Heart left ventricle (tissue), 16 donors: Measurements from ENCODE around the gene AREL1. TPM values are rescaled to one million over a fixed set of nuclear protein-coding genes. Genes with fewer than 3 reads are reported as not detected.

Experiments used
- ATAC-seq, 4 donors: fragments of 200-7000 bp; cut with Tn5 transposase; one replicate each; pipeline ENCODE4 v1.9.1; 2020 to 2022; ENCODE audit warnings: moderate library complexity in 4 of 4, mild to moderate bottlenecking in 3 of 4, moderate number of reproducible peaks in 1 of 4
- DNase-seq, 5 donors: peaks; one replicate each; pipeline ENCODE4 v3.0.0-alpha.2; 2020
- H3K27ac ChIP-seq, 12 donors: fragments of 200-600 bp; sonication (generic) in 4 of 12; one replicate each; pipeline versions ENCODE4 v1.5.0 to v1.8.0; 2016 to 2022; ENCODE audit warnings: mild to moderate bottlenecking in 2 of 12
- H3K27me3 ChIP-seq, 9 donors: fragments of 200-600 bp; sonication (generic) in 2 of 9; one replicate each; pipeline versions ENCODE4 v1.5.1 to v1.8.0; 2016 to 2022; ENCODE audit warnings: mild to moderate bottlenecking in 3 of 9
- H3K36me3 ChIP-seq, 9 donors: fragments of 200-600 bp; sonication (generic) in 2 of 9; one replicate each; pipeline versions ENCODE4 v1.5.0 to v1.8.0; 2018 to 2022; ENCODE audit warnings: mild to moderate bottlenecking in 2 of 9
- H3K4me1 ChIP-seq, 12 donors: fragments of 200-600 bp; sonication (generic) in 4 of 12; one replicate each; pipeline versions ENCODE4 v1.5.0 to v1.8.0; 2016 to 2022; ENCODE audit warnings: mild to moderate bottlenecking in 3 of 12
- H3K4me3 ChIP-seq, 12 donors: fragments of 200-600 bp; sonication (generic) in 4 of 12; one replicate each; pipeline versions ENCODE4 v1.5.0 to v1.8.0; 2017 to 2022; ENCODE audit warnings: mild to moderate bottlenecking in 9 of 12, moderate library complexity in 4 of 12
- H3K9me3 ChIP-seq, 12 donors: fragments of 200-600 bp; sonication (generic) in 4 of 12; one replicate each; pipeline versions ENCODE4 v1.5.0 to v1.8.0; 2016 to 2022; ENCODE audit warnings: mild to moderate bottlenecking in 1 of 12
- POLR2A ChIP-seq, 2 donors: fragments of 450-650 bp; IDR thresholded peaks; one replicate each; pipeline ENCODE4 v1.6.1; 2017; ENCODE audit warnings: antibody characterized with exemption in 2 of 2, mild to moderate bottlenecking in 2 of 2, moderate library complexity in 2 of 2
- WGBS, 4 donors: extraction: QIAGEN DNeasy Blood & Tissue Kit in 2 of 4; methylation state at CpG; one replicate each; pipeline versions ENCODE4 v1.1.5 to v1.1.7; 2013 to 2018; 5-methylcytosine and 5-hydroxymethylcytosine counted together
- intact Hi-C, 10 donors: fragments of 100-400 bp; cut with DNase I; formaldehyde crosslinking; loops; one replicate each; pipeline versions ENCODE4 v1.11.1 to v1.14.2; 2022
- polyA plus RNA-seq, 2 donors: library from polyadenylated mRNA; stranded (reverse); fragments of 200-250 nt; gene quantifications; one replicate each; pipeline ENCODE4 v1.2.3, GENCODE V29; 2013
- total RNA-seq, 9 donors: library from RNA; depleted of rRNA in 2 of 9; stranded (reverse); fragments of >200 nt in 2 of 9; fragmentation: NEBNext Ultra II Directional in 3 of 9; extraction: Animal tissue kit (Norgen Biotek cat#: 25700) in 3 of 9; gene quantifications; one replicate each; pipeline versions ENCODE4 v1.1.0 to v1.2.4, GENCODE V29; 2016 to 2023
- TF ChIP-seq, protein P1 (sequence below), 12 donors: fragments of 200-600 bp; sonication (generic) in 4 of 12; IDR thresholded peaks; one replicate each; pipeline versions ENCODE4 v1.5.0 to v1.8.0; 2018 to 2022; ENCODE audit warnings: antibody characterized with exemption in 12 of 12, mild to moderate bottlenecking in 5 of 12
- donor health status: ischemic (EF 13 %, LVEDD 7.1; RV severe dilation, severe dysfunction).
- donor health status: healthy with polysubstance abuse.
- donor health status: DM: no; HTN: yes; CAD: no.
- donor health status: DM: no; HTN: no; CAD: no.
- donor health status: ischemic (EF 25% LVEDD 6.9; RV normal size, moderate dysfunction).
- donor health status: ischemic (EF 25% LVEDD 5.7; RV mildly dilated, moderate dysfunction).
- donor health status: healthy.
- donor health status: DM: yes; HTN: yes; CAD: no.
- donor health status: ischemic (EF 35%, LVEDD 5.7; RV mildly dilated, moderate dysfunction).
- donor health status: nonischemic (EF 11% LVEDD 7.7; RV severe dilation, severe dysfunction).
- donor health status: DM: yes; HTN: yes; CAD: no.
- donor health status: PGD.
- donor health status: ischemic (EF 29% LVEDD 5.4; RV normal size, mild dysfunction).
- donor health status: nonischemic (EF 23%, LVEDD 6.1; RV moderate dilation, normal function).

Gene AREL1
- total and polyA plus RNA-seq, 11 donors = 7.8 to 30.9 (median 22.2) TPM

DNA sequence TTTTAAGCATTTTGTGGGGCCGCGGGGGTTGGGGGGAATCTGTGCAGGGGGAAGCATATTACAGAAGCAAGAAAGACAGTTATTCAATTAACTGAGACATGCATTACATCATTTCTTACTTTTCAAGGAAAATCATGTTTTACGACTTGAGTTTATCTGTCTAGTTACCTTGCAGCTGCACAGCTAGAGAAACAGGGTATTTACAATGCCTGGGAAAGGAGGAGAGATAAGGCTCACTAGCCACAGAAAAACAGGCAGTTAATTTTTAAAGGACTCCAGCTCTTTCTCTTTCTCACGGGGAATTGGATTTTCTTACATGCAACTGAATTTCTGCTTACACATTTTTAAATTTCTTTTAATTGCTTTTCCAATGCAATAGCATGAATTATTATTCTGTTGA lies 22.2 kb upstream of the AREL1 start:
- Histone ChIP-seq H3K27me3 (no peaks in the 10 kb centered on the region), H3K9me3 (no peaks in the 10 kb centered on the region), H3K36me3 (peaks cover 0 to 87% (median 83%) of the 10 kb centered on the region in 9 donors), H3K4me3 (no peak overlapping the region), H3K27ac (no peak overlapping the region), H3K4me1 (no peaks in the 10 kb centered on the region)
- no peak for ATAC-seq
- no peak for DNase-seq
- TF ChIP-seq, protein P1, sequence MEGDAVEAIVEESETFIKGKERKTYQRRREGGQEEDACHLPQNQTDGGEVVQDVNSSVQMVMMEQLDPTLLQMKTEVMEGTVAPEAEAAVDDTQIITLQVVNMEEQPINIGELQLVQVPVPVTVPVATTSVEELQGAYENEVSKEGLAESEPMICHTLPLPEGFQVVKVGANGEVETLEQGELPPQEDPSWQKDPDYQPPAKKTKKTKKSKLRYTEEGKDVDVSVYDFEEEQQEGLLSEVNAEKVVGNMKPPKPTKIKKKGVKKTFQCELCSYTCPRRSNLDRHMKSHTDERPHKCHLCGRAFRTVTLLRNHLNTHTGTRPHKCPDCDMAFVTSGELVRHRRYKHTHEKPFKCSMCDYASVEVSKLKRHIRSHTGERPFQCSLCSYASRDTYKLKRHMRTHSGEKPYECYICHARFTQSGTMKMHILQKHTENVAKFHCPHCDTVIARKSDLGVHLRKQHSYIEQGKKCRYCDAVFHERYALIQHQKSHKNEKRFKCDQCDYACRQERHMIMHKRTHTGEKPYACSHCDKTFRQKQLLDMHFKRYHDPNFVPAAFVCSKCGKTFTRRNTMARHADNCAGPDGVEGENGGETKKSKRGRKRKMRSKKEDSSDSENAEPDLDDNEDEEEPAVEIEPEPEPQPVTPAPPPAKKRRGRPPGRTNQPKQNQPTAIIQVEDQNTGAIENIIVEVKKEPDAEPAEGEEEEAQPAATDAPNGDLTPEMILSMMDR (IDR thresholded peaks at IDR 0.05) = no peak
- TF ChIP-seq POLR2A (IDR thresholded peaks at IDR 0.05) = no peak
- intact Hi-C loops = no loop called here
- WGBS, 4 donors = 94 to 98% (median 95%) methylated on average over 4 of the region's 4 CpGs

DNA sequence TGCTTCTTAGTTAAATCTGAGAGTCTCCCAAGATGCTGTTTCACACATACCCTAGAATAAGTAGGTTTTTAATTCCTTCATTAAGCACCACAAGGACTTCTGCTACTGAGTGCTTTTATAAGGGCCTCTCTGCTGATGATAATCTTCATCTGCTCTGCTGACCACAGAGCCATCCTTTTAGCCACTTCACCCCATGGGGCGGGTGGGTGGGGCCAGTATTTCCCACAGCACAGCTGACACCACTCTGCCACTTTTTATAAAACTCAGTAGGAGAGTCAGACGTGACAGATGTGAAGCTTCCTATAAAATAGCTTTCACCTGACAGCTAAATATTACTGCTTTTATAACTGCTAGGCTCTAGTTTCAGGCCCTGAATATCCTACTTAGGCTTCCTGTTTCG lies 20.3 kb upstream of the AREL1 start:
- no peak for TF ChIP-seq POLR2A (IDR thresholded peaks at IDR 0.05)
- TF ChIP-seq, protein P1 (IDR thresholded peaks at IDR 0.05) = no peak
- H3K4me1 ChIP-seq = no peaks in the 10 kb centered on the region
- intact Hi-C loops = no loop called here
- DNase-seq (no peak), ATAC-seq (no peak)
- H3K27ac ChIP-seq = no peak overlapping the region
- WGBS, 4 donors = 88 to 93% (median 91%) methylated on average over 3 of the region's 3 CpGs
- no peak overlapping the region for H3K4me3 ChIP-seq
- H3K27me3 ChIP-seq = no peaks in the 10 kb centered on the region
- H3K36me3 ChIP-seq = peaks cover 0 to 76% (median 69%) of the 10 kb centered on the region in 9 donors
- no peaks in the 10 kb centered on the region for H3K9me3 ChIP-seq

DNA sequence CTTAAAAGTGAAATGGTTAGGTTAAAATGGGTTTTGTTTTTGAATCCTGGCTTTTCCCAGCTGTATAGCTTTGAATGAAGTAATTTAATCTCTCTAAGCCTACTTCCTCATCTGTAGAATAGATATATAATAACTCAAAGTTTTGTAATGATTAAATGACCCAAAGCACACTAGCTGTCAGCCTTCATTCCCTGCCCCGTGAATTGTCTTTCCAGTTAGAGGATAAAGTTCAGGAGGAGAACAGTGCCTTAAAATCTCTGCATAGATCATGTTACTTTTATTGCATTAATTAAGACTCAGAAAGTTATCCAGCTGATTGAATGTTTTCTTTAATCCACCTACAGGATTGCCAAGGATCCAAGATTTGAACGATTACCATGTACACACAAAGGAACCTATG lies 19.5 kb upstream of the AREL1 start:
- TF ChIP-seq POLR2A (IDR thresholded peaks at IDR 0.05) = no peak
- TF ChIP-seq, protein P1 (IDR thresholded peaks at IDR 0.05) = no peak
- peaks cover 0 to 71% (median 63%) of the 10 kb centered on the region in 9 donors for H3K36me3 ChIP-seq
- 91 to 94% (median 93%) methylated on average over 2 of the region's 2 CpGs for WGBS, 4 donors
- DNase-seq = no peak
- no peak overlapping the region for H3K27ac ChIP-seq
- no peak for ATAC-seq
- H3K27me3 ChIP-seq = no peaks in the 10 kb centered on the region
- no peak overlapping the region for H3K4me3 ChIP-seq
- intact Hi-C loops = no loop called here
- no peaks in the 10 kb centered on the region for H3K4me1 ChIP-seq
- H3K9me3 ChIP-seq = no peaks in the 10 kb centered on the region

DNA sequence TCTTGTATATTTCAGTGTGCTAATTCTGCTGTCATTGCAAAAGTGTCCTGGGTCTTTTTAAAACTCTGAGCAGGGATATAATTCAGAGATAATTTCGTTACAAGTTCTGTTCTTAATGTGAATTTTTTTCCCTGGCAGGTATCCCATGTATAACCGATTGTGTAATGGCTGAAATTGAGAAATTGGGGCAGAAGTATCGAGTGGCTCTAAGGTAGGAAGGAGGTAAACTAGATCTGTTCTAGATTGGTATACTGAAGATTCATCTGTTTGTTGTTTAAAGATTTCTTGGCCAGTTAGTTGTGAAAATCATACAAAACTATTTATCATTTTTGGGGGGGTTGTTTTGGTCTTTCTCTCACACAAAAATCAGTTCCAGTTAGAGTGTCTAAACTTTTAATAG lies 10.3 kb upstream of the AREL1 start:
- TF ChIP-seq, protein P1 (IDR thresholded peaks at IDR 0.05) = no peak
- TF ChIP-seq POLR2A (IDR thresholded peaks at IDR 0.05) = no peak
- Histone ChIP-seq H3K36me3 (peaks cover 0 to 77% (median 72%) of the 10 kb centered on the region in 9 donors), H3K4me1 (no peaks in the 10 kb centered on the region), H3K9me3 (no peaks in the 10 kb centered on the region), H3K27me3 (no peaks in the 10 kb centered on the region), H3K27ac (no peak overlapping the region), H3K4me3 (no peak overlapping the region)
- WGBS, 4 donors = 94 to 98% (median 96%) methylated on average over 3 of the region's 3 CpGs
- no peak for ATAC-seq
- DNase-seq = no peak
- intact Hi-C loops = no loop called here
